Neutrophil (primary cell): ENCODE data around the gene MAN2B2.

Experiments
- H3K27ac ChIP-seq: fragments of 200-600 bp; sonication (generic); 2 replicates; pipeline ENCODE4 v1.5.1; 2016; ENCODE audit warnings: mild to moderate bottlenecking, moderate library complexity
- H3K27me3 ChIP-seq: fragments of 200-600 bp; sonication (generic); 2 replicates; pipeline ENCODE4 v1.6.0; 2016; ENCODE audit warnings: mild to moderate bottlenecking
- H3K36me3 ChIP-seq: fragments of 200-600 bp; sonication (generic); 2 replicates; pipeline ENCODE4 v1.5.1; 2017
- H3K4me1 ChIP-seq, 2 experiments: fragments of 200-600 bp in 1 of 2; sonication (generic) in 1 of 2; 1 replicate in 1 of 2; 2 replicates in 1 of 2; pipeline versions ENCODE4 v1.5.1 to v1.6.1; 2013 to 2016; ENCODE audit warnings: low read depth in 1 of 2, low read length in 1 of 2, mild to moderate bottlenecking in 1 of 2, moderate library complexity in 1 of 2; ENCODE audit not compliant: control insufficient read depth in 1 of 2, insufficient read depth in 1 of 2
- H3K4me3 ChIP-seq, 2 experiments: fragments of 200-600 bp in 1 of 2; sonication (generic) in 1 of 2; 1 replicate in 1 of 2; 2 replicates in 1 of 2; pipeline ENCODE4 v1.5.1; 2013 to 2016; ENCODE audit warnings: low read depth in 1 of 2, low read length in 1 of 2, mild to moderate bottlenecking in 1 of 2, moderate library complexity in 1 of 2
- H3K9me3 ChIP-seq: fragments of 200-600 bp; sonication (generic); 2 replicates; pipeline ENCODE4 v1.5.1; 2016
- CTCF ChIP-seq: fragments of 200-600 bp; sonication (generic); IDR thresholded peaks from 2 replicates; pipeline ENCODE4 v1.5.1; 2016; ENCODE audit warnings: antibody characterized with exemption

MAN2B2 gene

GRCh38 chr4:6538111-6538510 lies 36.9 kb upstream of the MAN2B2 start:
- no peak for TF ChIP-seq CTCF
- Histone ChIP-seq H3K27me3 (peaks cover 21% of the 10 kb centered on the region), H3K4me3 (no peak overlapping the region), H3K27ac (no peak overlapping the region), H3K9me3 (no peaks in the 10 kb centered on the region), H3K4me1 (no peaks in the 10 kb centered on the region), H3K36me3 (no peaks in the 10 kb centered on the region)

- Histone ChIP-seq H3K9me3 (no peaks in the 10 kb centered on the region), H3K27ac (no peak overlapping the region), H3K27me3 (peaks cover 19% of the 10 kb centered on the region), H3K36me3 (no peaks in the 10 kb centered on the region), H3K4me3 (no peak overlapping the region), H3K4me1 (no peaks in the 10 kb centered on the region)
- TF ChIP-seq CTCF = no peak
Observed at GRCh38 chr4:6538575-6538974, 36.4 kb upstream of the MAN2B2 start.

DNA sequence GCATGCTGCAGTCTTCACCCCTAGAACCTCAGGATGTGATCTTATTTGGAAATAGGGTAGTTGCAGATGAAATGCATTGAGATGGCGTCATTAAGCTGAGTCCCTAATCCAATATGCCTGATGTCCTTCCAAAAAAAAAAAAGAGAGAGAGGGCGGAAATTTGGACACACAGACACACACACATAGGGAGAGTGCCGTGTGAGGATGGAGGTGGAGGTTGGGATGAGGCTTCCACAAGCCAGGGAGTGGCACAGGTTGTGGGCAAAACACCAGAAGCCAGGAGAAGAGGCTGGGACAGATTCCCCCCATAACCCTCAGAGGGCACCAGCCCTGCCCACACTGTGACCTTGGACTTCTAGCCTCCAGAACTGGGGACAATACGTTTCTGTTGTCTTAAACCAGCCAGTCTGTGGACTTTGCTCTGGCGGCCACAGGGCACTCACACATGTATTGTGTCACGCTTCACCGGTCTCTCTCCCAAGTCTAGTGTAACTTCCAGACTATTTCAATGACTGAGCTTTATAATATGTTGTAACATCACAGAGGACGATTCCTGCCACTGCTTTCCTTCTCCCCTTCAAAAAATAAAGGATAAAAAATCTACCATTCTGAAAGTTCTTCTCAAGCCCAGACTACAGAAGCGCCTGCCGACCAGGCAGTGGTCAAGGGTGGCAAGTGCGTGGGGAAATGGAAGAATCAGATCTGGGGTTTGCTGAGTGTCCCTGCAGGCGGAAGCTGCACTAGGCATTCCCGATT lies 35.8 kb upstream of the MAN2B2 start:
- Histone ChIP-seq H3K4me1 (no peaks in the 10 kb centered on the region), H3K27ac (no peak overlapping the region), H3K9me3 (no peaks in the 10 kb centered on the region), H3K36me3 (no peaks in the 10 kb centered on the region), H3K4me3 (no peak overlapping the region), H3K27me3 (peaks cover 19% of the 10 kb centered on the region)
- TF ChIP-seq CTCF = no peak

GRCh38 chr4:6540879-6541278 lies 34.1 kb upstream of the MAN2B2 start:
- TF ChIP-seq CTCF = no peak
- Histone ChIP-seq H3K27me3 (peaks cover 26% of the 10 kb centered on the region), H3K4me3 (no peak overlapping the region), H3K27ac (no peak overlapping the region), H3K4me1 (no peaks in the 10 kb centered on the region), H3K9me3 (no peaks in the 10 kb centered on the region), H3K36me3 (no peaks in the 10 kb centered on the region)

GRCh38 chr4:6541789-6542188 lies 33.2 kb upstream of the MAN2B2 start:
- H3K27ac ChIP-seq = no peak overlapping the region
- no peak overlapping the region for H3K4me3 ChIP-seq
- H3K27me3 ChIP-seq = peaks cover 26% of the 10 kb centered on the region
- H3K4me1 ChIP-seq = no peaks in the 10 kb centered on the region
- no peaks in the 10 kb centered on the region for H3K36me3 ChIP-seq
- H3K9me3 ChIP-seq = no peaks in the 10 kb centered on the region
- no peak for TF ChIP-seq CTCF
